ENCODE results near the gene TTC33.
"Not testable (repeated sequence)": the region's sequence is repeated elsewhere in the genome, so short reads cannot be mapped to it uniquely, and the experiment has no call there.

Gene TTC33

GRCh38 chr5:40571729-40572128 is 184.0 kb downstream of the TTC33 start:
- DNase-seq (ENCODE audit: low read depth in 2 of 2): no peak

- no peak for DNase-seq (ENCODE audit: low read depth in 2 of 2)
These were observed 185.2 kb downstream of the TTC33 start for GRCh38 chr5:40570408-40571129.

GRCh38 chr5:40569546-40570270 is 186.1 kb downstream of the TTC33 start:
- DNase-seq (ENCODE audit: low read depth in 2 of 2): no peak

- no peak for DNase-seq (ENCODE audit: low read depth in 2 of 2)
These were observed 187.2 kb downstream of the TTC33 start for GRCh38 chr5:40568548-40568947.

DNA sequence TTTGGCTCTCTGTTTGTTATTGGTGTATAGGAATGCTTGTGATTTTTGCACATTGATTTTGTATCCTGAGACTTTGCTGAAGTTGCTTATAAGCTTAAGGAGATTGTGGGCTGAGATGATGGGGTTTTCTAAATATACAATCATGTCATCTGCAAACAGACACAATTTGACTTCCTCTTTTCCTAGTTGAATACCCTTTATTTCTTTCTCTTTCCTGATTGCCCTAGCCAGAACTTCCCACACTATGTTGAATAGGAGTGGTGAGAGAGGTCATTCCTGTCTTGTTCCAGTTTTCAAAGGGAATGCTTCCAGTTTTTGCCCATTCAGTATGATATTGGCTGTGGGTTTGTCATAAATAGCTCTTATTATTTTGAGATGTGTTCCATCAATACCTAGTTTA is 192.6 kb downstream of the TTC33 start:
- not testable (repeated sequence) for DNase-seq (ENCODE audit: low read depth in 2 of 2)

GRCh38 chr5:40560474-40561110 is 195.2 kb downstream of the TTC33 start:
- no peak for DNase-seq (ENCODE audit: low read depth in 2 of 2)

DNA sequence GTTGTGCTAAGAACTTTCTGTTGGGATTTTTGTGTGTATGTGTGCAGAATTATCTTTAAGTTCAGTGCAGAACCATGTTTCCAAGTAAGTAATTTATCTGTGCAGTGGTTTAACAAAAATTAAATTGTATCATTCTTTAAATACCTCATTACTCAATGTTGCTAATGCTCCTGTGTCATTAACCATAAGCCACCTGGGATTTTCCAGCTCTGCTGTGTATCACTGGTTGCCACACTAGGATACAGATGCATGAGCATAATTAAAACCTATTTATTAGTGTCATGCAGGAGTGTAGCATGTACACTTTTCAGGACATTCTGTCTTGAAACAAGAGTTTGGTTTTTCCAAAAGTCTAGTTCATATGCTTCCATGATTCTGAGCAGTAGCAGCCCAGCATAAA is 196.5 kb downstream of the TTC33 start:
- DNase-seq (ENCODE audit: low read depth in 2 of 2): no peak

GRCh38 chr5:40557501-40557900 is 198.3 kb downstream of the TTC33 start:
- no peak for DNase-seq (ENCODE audit: low read depth in 2 of 2)

DNA sequence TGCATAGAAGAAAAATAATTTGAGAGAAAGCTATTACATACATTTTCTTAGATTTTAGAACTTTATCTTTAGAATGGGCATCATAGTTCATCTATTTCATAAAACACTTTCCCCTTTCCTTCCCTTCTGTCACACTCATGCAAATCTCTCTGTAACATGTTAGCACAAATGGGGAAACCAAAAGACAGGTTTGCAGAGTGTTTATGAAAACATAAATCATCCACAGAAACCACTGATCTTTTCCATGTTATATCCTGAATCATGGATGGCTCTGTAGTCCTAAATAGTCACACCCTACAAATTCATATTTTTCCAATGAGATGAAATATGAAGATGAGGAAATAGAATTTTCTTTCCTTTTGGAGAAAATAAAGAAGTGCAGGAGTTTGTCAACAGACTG is 198.9 kb downstream of the TTC33 start:
- DNase-seq (ENCODE audit: low read depth in 2 of 2): no peak

DNA sequence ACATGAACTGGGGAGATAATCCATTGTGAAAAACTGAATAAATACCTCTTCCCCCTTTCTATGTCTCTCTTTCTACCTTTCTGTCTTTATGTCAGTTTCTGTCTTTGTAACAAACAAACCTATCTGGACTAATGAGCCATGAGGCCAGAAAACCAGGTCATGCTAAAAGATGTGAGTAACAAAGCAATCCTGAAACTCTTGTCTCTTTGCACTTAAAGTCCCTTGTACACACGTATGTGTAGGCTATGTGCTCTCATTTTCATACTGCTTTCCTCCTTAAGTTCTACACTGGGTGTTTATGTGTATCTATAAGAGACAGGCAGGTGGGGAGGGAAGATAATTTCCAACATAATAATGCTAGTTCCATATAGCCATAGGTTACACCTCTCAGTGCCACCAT is 199.9 kb downstream of the TTC33 start:
- DNase-seq (ENCODE audit: low read depth in 2 of 2): no peak

DNA sequence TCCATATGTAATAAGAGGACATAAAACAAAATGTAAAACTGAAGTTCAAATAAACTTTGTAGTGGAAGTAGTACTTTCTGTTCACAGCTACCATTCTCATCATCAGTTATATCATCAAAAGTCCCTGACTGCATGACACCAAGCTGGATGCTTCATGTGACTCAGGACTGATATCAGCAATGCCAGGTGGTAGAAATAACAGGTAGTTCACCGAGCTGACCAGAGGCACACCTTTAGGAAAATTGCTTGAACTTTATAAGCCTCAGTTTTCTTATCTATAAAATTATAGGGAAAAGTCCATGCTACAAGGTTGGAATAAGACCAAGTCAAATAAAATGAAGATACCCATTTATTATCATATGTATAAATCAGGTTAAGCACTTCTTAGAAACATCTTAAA is 200.9 kb downstream of the TTC33 start:
- no peak for DNase-seq (ENCODE audit: low read depth in 2 of 2)

DNA sequence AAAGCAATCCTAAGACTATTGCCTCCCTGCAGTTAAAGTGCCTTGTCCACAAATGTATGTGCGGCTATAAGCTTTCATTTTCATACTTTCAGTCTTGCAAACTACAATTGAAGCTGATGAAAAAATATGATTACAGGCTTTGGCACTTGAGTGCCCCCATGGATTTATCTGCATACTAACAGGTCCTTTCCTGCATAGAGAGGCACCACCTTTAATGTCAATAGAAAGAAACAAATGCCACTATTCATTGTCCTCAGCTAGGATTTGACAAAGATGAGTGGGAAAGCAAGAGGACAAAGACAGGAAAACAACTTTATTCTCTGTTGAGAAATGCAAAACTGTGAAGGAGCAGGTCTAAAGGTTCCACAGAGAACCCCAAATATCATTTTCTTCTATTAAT is 201.7 kb downstream of the TTC33 start:
- no peak for DNase-seq (ENCODE audit: low read depth in 2 of 2)

GRCh38 chr5:40552981-40553380 is 202.8 kb downstream of the TTC33 start:
- DNase-seq (ENCODE audit: low read depth in 2 of 2): no peak

GRCh38 chr5:40551496-40552491 is 204.0 kb downstream of the TTC33 start:
- no peak for DNase-seq (ENCODE audit: low read depth in 2 of 2)

DNA sequence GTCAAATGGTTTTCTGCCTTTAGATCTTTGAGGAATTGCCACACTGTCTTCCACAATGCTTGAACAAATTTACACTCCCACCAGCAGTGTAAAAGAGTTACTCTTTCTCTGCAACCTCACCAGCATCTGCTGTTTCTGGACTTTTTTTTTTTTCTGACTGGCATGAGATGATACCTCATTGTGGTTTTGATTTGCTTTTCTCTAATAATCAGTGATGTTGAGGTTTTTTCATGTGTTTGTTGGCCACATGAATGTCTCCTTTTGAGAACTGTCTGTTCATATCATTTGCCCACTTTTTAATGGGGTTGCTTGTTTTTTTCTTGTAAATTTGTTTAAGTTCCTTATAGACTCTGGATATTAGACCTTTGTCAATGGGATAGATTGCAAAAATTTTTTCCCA is 205.3 kb downstream of the TTC33 start:
- DNase-seq (ENCODE audit: low read depth in 2 of 2): no peak

DNA sequence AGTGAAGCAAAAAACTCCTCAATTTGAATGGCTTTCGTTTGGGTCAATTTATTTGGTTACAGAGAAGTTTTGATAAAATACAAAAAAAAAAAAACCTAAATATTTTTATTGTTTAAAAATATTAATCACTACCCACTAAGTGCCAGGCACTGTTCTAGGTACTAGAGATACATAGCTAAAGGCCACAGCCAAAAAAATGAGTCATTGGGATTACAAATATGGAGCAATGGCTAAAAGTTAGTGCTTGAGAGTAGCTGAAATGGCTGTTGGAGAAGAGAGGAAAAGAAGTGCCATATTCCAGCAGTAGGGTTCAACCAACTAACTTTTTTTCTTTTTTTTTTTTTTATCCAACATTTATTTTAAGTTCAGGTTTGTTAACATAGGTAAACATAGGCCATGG is 206.1 kb downstream of the TTC33 start:
- DNase-seq (ENCODE audit: low read depth in 2 of 2): no peak

DNA sequence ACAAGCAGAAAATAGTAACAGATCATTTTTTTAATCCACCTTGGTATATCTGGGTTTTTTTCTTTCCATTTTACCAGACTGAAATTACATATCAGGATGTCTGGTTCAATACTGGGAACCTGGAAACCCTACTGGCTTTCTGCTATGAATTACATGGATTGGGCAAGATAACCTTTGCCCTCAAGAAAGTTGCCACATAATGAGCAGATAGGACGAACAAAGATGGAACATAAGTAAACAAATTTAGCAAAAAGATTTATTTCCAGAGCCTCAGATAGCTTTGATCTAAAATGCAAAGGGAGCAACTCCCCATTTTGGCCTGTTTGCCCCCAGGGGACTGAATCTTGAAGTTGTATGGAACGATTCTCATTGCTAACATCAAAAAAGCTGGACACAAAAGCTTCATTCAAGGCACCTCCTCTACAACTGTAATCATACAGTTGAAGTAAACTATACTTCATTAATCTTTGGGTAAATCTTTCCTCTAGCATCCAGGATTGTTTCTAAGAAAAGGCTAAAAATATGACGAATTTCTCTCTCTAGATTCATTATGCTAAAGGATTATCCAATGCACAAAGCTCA is 207.7 kb downstream of the TTC33 start:
- DNase-seq (ENCODE audit: low read depth in 2 of 2): no peak

DNA sequence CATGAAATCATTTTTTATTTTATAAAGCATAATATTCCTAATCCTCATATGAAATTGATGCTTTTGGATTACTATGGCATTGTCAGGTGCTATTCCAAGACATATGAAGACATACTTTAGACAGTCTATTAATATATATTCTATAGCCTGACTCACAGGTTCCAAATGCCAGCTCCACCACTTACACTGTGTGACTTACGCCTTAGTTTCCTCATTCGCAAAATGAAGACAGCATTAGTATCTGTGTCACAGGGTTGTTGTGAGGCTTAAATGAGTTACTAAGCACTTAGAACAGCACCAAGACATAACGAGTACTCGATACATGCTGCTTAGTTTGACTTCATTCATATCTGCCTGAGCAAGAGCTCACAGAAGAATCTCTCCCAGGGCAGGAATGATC is 208.2 kb downstream of the TTC33 start:
- no peak for DNase-seq (ENCODE audit: low read depth in 2 of 2)

DNA sequence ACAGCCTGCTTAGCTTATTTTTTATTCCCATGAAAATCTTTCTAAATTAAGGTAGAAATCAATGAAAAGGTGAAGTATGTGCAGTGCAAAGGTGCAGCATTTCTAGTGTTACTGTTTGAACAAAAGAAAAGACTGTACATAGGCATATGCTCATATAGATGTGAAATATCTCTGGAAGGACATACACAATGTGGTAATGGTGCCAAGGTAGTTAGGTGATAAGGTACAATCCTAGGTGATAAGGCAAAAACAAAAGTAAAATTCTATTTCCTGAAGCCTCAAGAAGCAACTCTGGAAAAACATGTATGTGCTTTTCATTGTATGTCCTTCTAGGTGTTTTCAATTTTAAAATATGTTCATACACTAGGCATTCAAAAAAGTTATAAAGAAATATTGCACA is 215.5 kb downstream of the TTC33 start:
- DNase-seq (ENCODE audit: low read depth in 2 of 2): no peak

GRCh38 chr5:40524677-40525076 is 231.1 kb downstream of the TTC33 start:
- DNase-seq (ENCODE audit: low read depth in 2 of 2): no peak

DNA sequence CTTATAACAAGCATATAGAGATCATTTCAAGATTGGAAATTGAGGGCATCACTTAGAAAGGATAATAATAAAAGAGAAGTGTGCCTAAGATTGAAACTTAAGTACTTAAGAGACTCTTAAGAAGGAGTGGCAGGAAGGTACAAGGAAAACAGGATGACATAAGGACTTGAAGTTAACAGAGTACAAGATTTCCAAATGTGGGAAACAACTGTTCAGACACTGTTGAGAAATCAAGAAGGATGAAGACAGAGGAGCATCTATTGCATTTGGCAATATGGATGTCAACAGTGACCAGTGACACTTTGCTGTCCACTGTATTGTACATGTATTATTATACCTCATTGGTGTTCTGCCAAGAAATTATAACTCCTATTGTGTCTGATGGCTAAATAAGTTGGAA is 233.8 kb downstream of the TTC33 start:
- DNase-seq (ENCODE audit: low read depth in 2 of 2): no peak
